IMR-90 (cell line): ENCODE measurements around the gene HS2ST1. TPM values are rescaled to one million over a fixed set of nuclear protein-coding genes. Genes with fewer than 3 reads are reported as not detected.

Source experiments
- ATAC-seq: fragments of 200-7000 bp; cut with Tn5 transposase; 2 replicates; pipeline ENCODE4 v1.9.1; 2020; ENCODE audit warnings: low read depth, mild to moderate bottlenecking, moderate library complexity
- BruUV-seq: library from RNA; stranded (reverse); fragments of 400-500 nt; replicated peaks from 2 replicates; lab custom pipeline; 2021; lab: Mats Ljungman, UMichigan
- CTCF ChIA-PET: fragments of 300-600 bp; formaldehyde crosslinking; extraction: SDS; loops from one replicate; lab custom pipeline; 2021; ENCODE audit warnings: antibody characterized with exemption; lab: Yijun Ruan, JAX
- POLR2A ChIA-PET: fragments of 300-600 bp; sonication (Branson Sonifier 250); formaldehyde crosslinking; loops from one replicate; lab custom pipeline; 2022; ENCODE audit warnings: antibody characterized with exemption; ENCODE audit not compliant: unreplicated experiment; lab: Charles Lee
- DNase-seq: peaks from one replicate; pipeline ENCODE4 v3.0.0; 2013
- H2AFZ ChIP-seq: replicated peaks from 2 replicates; pipeline ENCODE3; 2013; ENCODE audit warnings: low read length, mild to moderate bottlenecking; ENCODE audit not compliant: poor library complexity
- H2AK5ac ChIP-seq: 2 replicates; pipeline ENCODE4 v1.6.1; 2013; ENCODE audit warnings: low read depth, low read length, inconsistent platforms
- H2AK9ac ChIP-seq: replicated peaks from 2 replicates; pipeline ENCODE3; 2013; ENCODE audit warnings: mild to moderate bottlenecking, low read depth, low read length, moderate library complexity; ENCODE audit not compliant: poor library complexity
- H2BK120ac ChIP-seq: 2 replicates; pipeline ENCODE4 v1.6.1; 2013; ENCODE audit warnings: low read depth, low read length, inconsistent platforms
- H2BK15ac ChIP-seq: 3 replicates; pipeline ENCODE4 v1.6.1; 2013; ENCODE audit warnings: low read depth, low read length, inconsistent platforms
- H2BK20ac ChIP-seq: 2 replicates; pipeline ENCODE4 v1.6.1; 2013; ENCODE audit warnings: low read depth, mild to moderate bottlenecking, inconsistent platforms, low read length, moderate library complexity
- H2BK5ac ChIP-seq: 2 replicates; pipeline ENCODE4 v1.6.1; 2013; ENCODE audit warnings: mild to moderate bottlenecking, low read depth, low read length, inconsistent platforms; ENCODE audit not compliant: poor library complexity, severe bottlenecking
- H3K14ac ChIP-seq: replicated peaks from 2 replicates; pipeline ENCODE4 v1.6.1; 2013; ENCODE audit warnings: low read depth, low read length, inconsistent platforms
- H3K18ac ChIP-seq: 2 replicates; pipeline ENCODE4 v1.6.1; 2013; ENCODE audit warnings: low read depth, low read length, control low read depth
- H3K23ac ChIP-seq: 2 replicates; pipeline ENCODE4 v1.6.1; 2013; ENCODE audit warnings: low read depth, low read length, inconsistent platforms
- H3K27ac ChIP-seq: 2 replicates; pipeline ENCODE4 v1.5.1; 2013; ENCODE audit warnings: mild to moderate bottlenecking, control low read depth, low read length; ENCODE audit not compliant: insufficient read depth
- H3K27me3 ChIP-seq: 2 replicates; pipeline ENCODE4 v1.6.1; 2013; ENCODE audit warnings: low read length; ENCODE audit not compliant: control insufficient read depth, insufficient read depth
- H3K36me3 ChIP-seq: 2 replicates; pipeline ENCODE4 v1.6.1; 2013; ENCODE audit warnings: low read length, mixed read lengths; ENCODE audit not compliant: control insufficient read depth, insufficient read depth
- H3K4ac ChIP-seq: 2 replicates; pipeline ENCODE4 v1.6.1; 2013; ENCODE audit warnings: low read depth, low read length, inconsistent platforms
- H3K4me1 ChIP-seq: 2 replicates; pipeline ENCODE4 v1.6.1; 2013; ENCODE audit warnings: low read length, mixed read lengths; ENCODE audit not compliant: control insufficient read depth, insufficient read depth
- H3K4me2 ChIP-seq: 2 replicates; pipeline ENCODE4 v1.6.1; 2013; ENCODE audit warnings: low read depth, mild to moderate bottlenecking, control low read depth, low read length, moderate library complexity
- H3K4me3 ChIP-seq: 2 replicates; pipeline ENCODE4 v1.5.1; 2013; ENCODE audit warnings: low read depth, mild to moderate bottlenecking, control low read depth, low read length, moderate library complexity; ENCODE audit not compliant: insufficient read depth
- H3K56ac ChIP-seq: 2 replicates; pipeline ENCODE4 v1.6.1; 2013; ENCODE audit warnings: low read length, inconsistent platforms; ENCODE audit not compliant: insufficient read depth; ENCODE audit errors: extremely low read depth
- H3K79me1 ChIP-seq, 2 experiments: 2 replicates each; pipeline ENCODE4 v1.6.1; 2013; ENCODE audit warnings: low read length in 2 of 2, inconsistent platforms in 1 of 2, low read depth in 1 of 2
- H3K9ac ChIP-seq: 2 replicates; pipeline ENCODE4 v1.6.1; 2013; ENCODE audit warnings: low read depth, low read length, control low read depth
- H3K9me1 ChIP-seq: 2 replicates; pipeline ENCODE4 v1.6.1; 2013; ENCODE audit warnings: low read length, inconsistent platforms; ENCODE audit not compliant: insufficient read depth
- H3K9me3 ChIP-seq: 2 replicates; pipeline ENCODE4 v1.6.1; 2013; ENCODE audit warnings: low read length; ENCODE audit not compliant: control insufficient read depth, insufficient read depth
- H4K20me1 ChIP-seq: 2 replicates; pipeline ENCODE4 v1.6.1; 2013; ENCODE audit warnings: low read length, inconsistent platforms; ENCODE audit not compliant: insufficient read depth
- H4K5ac ChIP-seq: 2 replicates; pipeline ENCODE4 v1.6.1; 2013; ENCODE audit warnings: mild to moderate bottlenecking, low read depth, low read length, control low read depth
- H4K8ac ChIP-seq, 2 experiments: 2 replicates each; pipeline ENCODE4 v1.6.1; 2013; ENCODE audit warnings: low read depth in 2 of 2, low read length in 2 of 2, control low read depth in 1 of 2, inconsistent platforms in 1 of 2
- H4K91ac ChIP-seq: 2 replicates; pipeline ENCODE4 v1.6.1; 2013; ENCODE audit warnings: low read depth, low read length, inconsistent platforms; ENCODE audit not compliant: insufficient read depth
- BHLHE40 ChIP-seq: fragments of 150-350 bp; IDR thresholded peaks from 2 replicates; pipeline ENCODE4 v1.6.1; 2016; ENCODE audit warnings: mild to moderate bottlenecking, low read depth, low read length
- CEBPB ChIP-seq: IDR thresholded peaks from 2 replicates; pipeline ENCODE4 v1.6.1; 2012; ENCODE audit warnings: low read depth, low read length, improper control_type of control experiment
- CHD1 ChIP-seq: IDR thresholded peaks from 2 replicates; pipeline ENCODE4 v1.6.1; 2012; ENCODE audit warnings: low read depth, low read length, improper control_type of control experiment
- CTCF ChIP-seq: conservative IDR thresholded peaks from 2 replicates; pipeline ENCODE4 v1.5.1; 2012; ENCODE audit warnings: mild to moderate bottlenecking, low read depth, low read length, improper control_type of control experiment
- ELK1 ChIP-seq: fragments of 150-350 bp; IDR thresholded peaks from 2 replicates; pipeline ENCODE4 v1.6.1; 2016; ENCODE audit warnings: low read depth, mild to moderate bottlenecking, low read length, moderate library complexity, borderline replicate concordance
- FOS ChIP-seq: fragments of 150-350 bp; IDR thresholded peaks from 2 replicates; pipeline ENCODE4 v1.6.1; 2016; ENCODE audit warnings: low read depth, low read length
- MAFK ChIP-seq: IDR thresholded peaks from 2 replicates; pipeline ENCODE4 v1.6.1; 2012; ENCODE audit warnings: low read depth, low read length, improper control_type of control experiment
- MAZ ChIP-seq: IDR thresholded peaks from 2 replicates; pipeline ENCODE4 v1.6.1; 2012; ENCODE audit warnings: low read depth, mild to moderate bottlenecking, low read length, improper control_type of control experiment, moderate library complexity, borderline replicate concordance
- MXI1 ChIP-seq: IDR thresholded peaks from 2 replicates; pipeline ENCODE4 v1.6.1; 2012; ENCODE audit warnings: low read depth, mild to moderate bottlenecking, low read length, moderate library complexity, borderline replicate concordance
- NFE2L2 ChIP-seq: fragments of 150-350 bp; IDR thresholded peaks from 2 replicates; pipeline ENCODE4 v1.6.1; 2016; ENCODE audit warnings: low read depth, mild to moderate bottlenecking, low read length
- POLR2A ChIP-seq: IDR thresholded peaks from 2 replicates; pipeline ENCODE4 v1.6.1; 2012; ENCODE audit warnings: mild to moderate bottlenecking, low read depth, low read length
- RAD21 ChIP-seq: IDR thresholded peaks from 2 replicates; pipeline ENCODE4 v1.6.1; 2012; ENCODE audit warnings: low read length, improper control_type of control experiment
- RCOR1 ChIP-seq: IDR thresholded peaks from 2 replicates; pipeline ENCODE4 v1.6.1; 2012; ENCODE audit warnings: mild to moderate bottlenecking, low read length, improper control_type of control experiment; ENCODE audit not compliant: insufficient replicate concordance
- RFX5 ChIP-seq: IDR thresholded peaks from 2 replicates; pipeline ENCODE4 v1.8.0; 2012; ENCODE audit warnings: low read depth, mild to moderate bottlenecking, low read length, moderate library complexity
- SMC3 ChIP-seq: fragments of 150-350 bp; IDR thresholded peaks from 2 replicates; pipeline ENCODE4 v1.6.1; 2016; ENCODE audit warnings: low read depth, mild to moderate bottlenecking, antibody characterized with exemption, low read length, moderate library complexity
- USF2 ChIP-seq: fragments of 150-350 bp; IDR thresholded peaks from 2 replicates; pipeline ENCODE4 v1.6.1; 2017; ENCODE audit warnings: mild to moderate bottlenecking, antibody characterized with exemption, low read length, low read depth
- dilution Hi-C: fragments of 300-500 bp; cut with HindIII; formaldehyde crosslinking; loops from one replicate; pipeline ENCODE4 v1.14.3; 2018; ENCODE audit warnings: low sequenced_read_pairs; ENCODE audit not compliant: unreplicated experiment
- in situ Hi-C: fragments of 300-500 bp; cut with MboI; formaldehyde crosslinking; loops from 3 replicates; pipeline ENCODE4 v1.14.3; 2019; ENCODE audit warnings: low sequenced_read_pairs, inconsistent platforms, mixed read lengths
- intact Hi-C: fragments of 100-400 bp; cut with micrococcal nuclease; formaldehyde crosslinking; loops from 2 replicates; pipeline ENCODE4 v1.10.0; 2022
- polyA plus RNA-seq, 3 experiments: library from polyadenylated mRNA; depleted of rRNA; stranded (reverse); fragments of >200 nt; gene quantifications; 2 replicates each; pipeline ENCODE4 v1.2.3, GENCODE V29; 2012; ENCODE audit warnings: low replicate concordance in 1 of 3
- total RNA-seq: library from RNA; depleted of rRNA; stranded (reverse); fragments of >200 nt; gene quantifications from 2 replicates; pipeline ENCODE4 v1.2.3, GENCODE V29; 2012

Gene HS2ST1
- total and polyA plus RNA-seq, 2 of the 4 experiments (the other 2 are of a cell fraction) = 7.8 to 13.1 TPM

- no peak overlapping the region for H4K5ac ChIP-seq
- no peak overlapping the region for H2BK20ac ChIP-seq
- H3K27ac ChIP-seq = no peak overlapping the region
- no peak overlapping the region for H2BK120ac ChIP-seq
- no peak overlapping the region for H2AK9ac ChIP-seq
- no peak overlapping the region for H3K56ac ChIP-seq
- H3K79me1 ChIP-seq = peaks cover 7 to 8% of the 10 kb centered on the region in 2 experiments; a peak in 2 of 4 replicates
- H3K18ac ChIP-seq = no peak overlapping the region
- H3K27me3 ChIP-seq = no peaks in the 10 kb centered on the region
- in situ Hi-C loops (no loop called here), dilution Hi-C loops (no loop called here), intact Hi-C loops (no loop called here)
- DNase-seq (peak; percentile 71), ATAC-seq (no peak)
- BruUV-seq = no TSS peak
- no peak overlapping the region for H4K8ac ChIP-seq
- H3K9me3 ChIP-seq = no peaks in the 10 kb centered on the region
- no peak overlapping the region for H2AK5ac ChIP-seq
- H3K23ac ChIP-seq = no peak overlapping the region
- H3K14ac ChIP-seq = no peak overlapping the region
- no peaks in the 10 kb centered on the region for H4K20me1 ChIP-seq
- H3K36me3 ChIP-seq = no peaks in the 10 kb centered on the region
- H3K9ac ChIP-seq = no peak overlapping the region
- POLR2A ChIA-PET = no interaction called here
- H2AFZ ChIP-seq = no peak overlapping the region
- H2BK15ac ChIP-seq = no peak overlapping the region
- no peaks in the 10 kb centered on the region for H3K9me1 ChIP-seq
- no peak overlapping the region for H3K4me2 ChIP-seq
- H3K4me3 ChIP-seq = no peak overlapping the region
- CTCF ChIA-PET = no interaction called here
- no peak overlapping the region for H3K4ac ChIP-seq
- no peak for TF ChIP-seq RCOR1
- no peak for TF ChIP-seq MAZ
- TF ChIP-seq USF2 = no peak
- no peak for TF ChIP-seq CHD1
- no peak for TF ChIP-seq CTCF
- no peak for TF ChIP-seq SMC3
- TF ChIP-seq POLR2A = no peak
- no peak for TF ChIP-seq MXI1
- no peak for TF ChIP-seq BHLHE40
- TF ChIP-seq ELK1 = no peak
- TF ChIP-seq NFE2L2 = no peak
- no peak for TF ChIP-seq FOS
- TF ChIP-seq MAFK = no peak
- no peak for TF ChIP-seq CEBPB
- TF ChIP-seq RFX5 = no peak
- no peak for TF ChIP-seq RAD21
- H4K91ac ChIP-seq = no peak overlapping the region
- H2BK5ac ChIP-seq = no peak overlapping the region
- H3K4me1 ChIP-seq = no peaks in the 10 kb centered on the region
Measured at GRCh38 chr1:87061742-87062156, 147.3 kb downstream of the HS2ST1 start.
